Measurements from ENCODE around the gene TREX2. TPM values are rescaled to one million over a fixed set of nuclear protein-coding genes. Genes with fewer than 3 reads are reported as not detected.

TREX2 gene
- total and polyA plus RNA-seq, 2 of the 4 experiments (the other 2 are of a cell fraction) = 0.36 to 0.84 TPM

GRCh38 chrX:153474266-153474665 is 28.4 kb upstream of the TREX2 start:
- H3K36me3 ChIP-seq (ENCODE audit: control insufficient read depth, insufficient read depth, low read length) = no peaks in the 10 kb centered on the region
- H3K79me1 ChIP-seq (ENCODE audit: low read depth in 1 of 2, low read length in 2 of 2) = peaks cover 0 to 10% of the 10 kb centered on the region in 2 experiments; a peak in 2 of 4 replicates
- no peaks in the 10 kb centered on the region for H4K20me1 ChIP-seq (ENCODE audit: insufficient read depth, low read length)
- H3K4me1 ChIP-seq (ENCODE audit: control insufficient read depth, insufficient read depth, low read length) = peaks cover 33% of the 10 kb centered on the region
- no peak overlapping the region for H2BK15ac ChIP-seq (ENCODE audit: low read depth, low read length)
- H2BK5ac ChIP-seq (ENCODE audit: low read depth, low read length, poor library complexity, severe bottlenecking) = no peak overlapping the region
- WGBS, 2 experiments (ENCODE audit: extremely low coverage in 2 of 2, insufficient read length in 1 of 2) = no CpG with 5 or more reads among the region's 10 CpGs
- no peak overlapping the region for H3K9ac ChIP-seq (ENCODE audit: low read depth, low read length)
- H2AK9ac ChIP-seq (replicated peaks; ENCODE audit: low read depth, low read length, poor library complexity) = peak overlapping the region; percentile 85
- H3K4ac ChIP-seq (ENCODE audit: low read depth, low read length) = peak overlapping the region; percentile 79
- H3K23ac ChIP-seq (ENCODE audit: low read depth, low read length) = no peak overlapping the region
- BruUV-seq (replicated peaks) = no TSS peak
- no peak overlapping the region for H3K4me3 ChIP-seq (ENCODE audit: insufficient read depth, low read depth, low read length)
- H3K9me1 ChIP-seq (ENCODE audit: insufficient read depth, low read length) = peaks cover 23% of the 10 kb centered on the region
- no peak overlapping the region; a peak in 1 of 4 replicates for H4K8ac ChIP-seq (ENCODE audit: low read depth in 2 of 2, low read length in 2 of 2)
- ChIA-PET POLR2A (ENCODE audit: unreplicated experiment) (no interaction called here), CTCF (no interaction called here)
- DNase-seq (no peak), ATAC-seq (ENCODE audit: low read depth) (no peak)
- H2BK20ac ChIP-seq (ENCODE audit: low read depth, low read length) = peak overlapping the region; percentile 61; the same call in 1 of the 2 replicates
- H2AFZ ChIP-seq (replicated peaks; ENCODE audit: low read length, poor library complexity) = no peak overlapping the region
- H4K5ac ChIP-seq (ENCODE audit: low read depth, low read length) = no peak overlapping the region
- peak overlapping the region; percentile 54 for H2BK120ac ChIP-seq (ENCODE audit: low read depth, low read length)
- intact Hi-C loops (cut with micrococcal nuclease) (no loop called here), in situ Hi-C loops (cut with MboI; ENCODE audit: low sequenced_read_pairs) (loop anchor here (25.0 kb wide), 1 partner anchor 437 kb away; no protein-coding TSS in a partner anchor), dilution Hi-C loops (cut with HindIII; ENCODE audit: low sequenced_read_pairs, unreplicated experiment) (no loop called here)
- H4K91ac ChIP-seq (ENCODE audit: insufficient read depth, low read depth, low read length) = peak overlapping the region; percentile 66
- H3K18ac ChIP-seq (ENCODE audit: low read depth, low read length) = no peak overlapping the region
- peak overlapping the region; percentile 35; the same call in 1 of the 2 replicates for H2AK5ac ChIP-seq (ENCODE audit: low read depth, low read length)
- H3K56ac ChIP-seq (ENCODE audit: extremely low read depth, insufficient read depth, low read length) = no peak overlapping the region
- no peak overlapping the region for H3K4me2 ChIP-seq (ENCODE audit: low read depth, low read length)
- no peaks in the 10 kb centered on the region for H3K27me3 ChIP-seq (ENCODE audit: control insufficient read depth, insufficient read depth, low read length)
- H3K27ac ChIP-seq (ENCODE audit: insufficient read depth, low read length) = no peak overlapping the region
- no peak for TF ChIP-seq RFX5 (IDR thresholded peaks at IDR 0.05; ENCODE audit: low read depth, low read length)
- TF ChIP-seq USF2 (IDR thresholded peaks at IDR 0.05; ENCODE audit: low read depth, low read length) = no peak
- peak overlapping the region; percentile 41; the same call in 1 of the 2 replicates for H3K14ac ChIP-seq (replicated peaks; ENCODE audit: low read depth, low read length)
- H3K9me3 ChIP-seq (ENCODE audit: control insufficient read depth, insufficient read depth, low read length) = no peaks in the 10 kb centered on the region

All from IMR-90 (cell line).